HG03354 (cell line): Measurements from ENCODE around the gene NFE2L2.
"Not testable (repeated sequence)": the region's sequence is repeated elsewhere in the genome, so short reads cannot be mapped to it uniquely, and the experiment has no call there.

Source experiments
- ATAC-seq: cut with Tn5 transposase; IDR thresholded peaks from one replicate; pipeline ENCODE4 v1.9.1; 2021; ENCODE audit warnings: mild to moderate bottlenecking; ENCODE audit not compliant: unreplicated experiment, poor library complexity, severe bottlenecking

Gene NFE2L2

GRCh38 chr2:177282181-177282641 lies 17.7 kb upstream of the NFE2L2 start:
- ATAC-seq, result no peak

DNA sequence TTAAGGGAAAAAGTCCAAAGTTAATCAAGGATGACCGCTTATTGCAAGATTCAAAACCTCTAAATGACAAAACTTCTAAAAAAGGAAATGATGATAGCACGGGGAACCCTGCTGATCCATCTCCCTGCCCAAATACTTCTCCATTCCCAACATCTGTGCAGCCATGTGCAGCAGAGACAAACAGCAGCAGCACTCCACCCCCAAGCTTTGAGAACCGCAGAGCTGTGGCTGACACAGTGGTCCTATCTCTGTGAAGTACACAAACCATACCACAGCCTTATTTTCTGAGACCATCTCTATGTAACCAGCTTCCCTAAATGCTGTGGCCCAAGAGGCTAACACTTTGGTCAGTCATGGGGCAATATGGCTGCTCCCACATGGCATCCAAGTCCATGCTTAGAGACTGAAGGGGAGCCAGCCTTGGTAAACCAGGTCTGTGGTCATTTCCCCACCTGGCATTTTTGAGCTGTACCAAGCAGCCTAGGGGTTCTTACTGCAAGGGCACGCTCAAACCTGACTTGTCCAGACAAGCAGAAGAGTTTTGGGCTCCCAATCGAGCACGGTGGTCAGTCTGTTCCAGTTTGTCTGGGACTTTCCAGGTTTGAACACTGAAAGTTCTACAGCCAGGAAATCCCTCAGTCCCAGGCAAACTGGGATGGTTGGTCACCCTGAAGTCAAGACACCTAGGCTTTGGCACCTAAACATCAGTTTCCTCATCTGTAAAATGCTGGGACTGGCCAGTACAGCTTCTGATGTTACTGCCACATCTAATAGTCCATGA lies 17.1 kb upstream of the NFE2L2 start:
- ATAC-seq, result peak; percentile 59

GRCh38 chr2:177279847-177280246 lies 15.3 kb upstream of the NFE2L2 start:
- ATAC-seq, result no peak

DNA sequence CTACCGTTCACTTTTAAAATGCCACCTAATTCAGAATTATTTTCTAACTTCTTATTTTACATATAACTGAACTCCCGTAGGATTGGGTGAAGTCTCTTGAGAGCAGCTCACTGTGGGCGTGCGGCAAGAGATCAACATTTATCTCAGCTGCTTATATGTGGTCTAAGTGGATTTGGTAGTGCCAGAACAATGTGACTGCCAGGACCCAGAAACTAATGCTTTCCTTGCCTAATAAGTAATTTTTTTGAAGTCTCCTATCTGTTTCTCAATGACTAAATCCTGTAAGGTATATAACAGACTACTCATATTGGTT lies 11.2 kb upstream of the NFE2L2 start:
- ATAC-seq, result no peak

GRCh38 chr2:177275040-177275742 lies 10.7 kb upstream of the NFE2L2 start:
- no peak for ATAC-seq

DNA sequence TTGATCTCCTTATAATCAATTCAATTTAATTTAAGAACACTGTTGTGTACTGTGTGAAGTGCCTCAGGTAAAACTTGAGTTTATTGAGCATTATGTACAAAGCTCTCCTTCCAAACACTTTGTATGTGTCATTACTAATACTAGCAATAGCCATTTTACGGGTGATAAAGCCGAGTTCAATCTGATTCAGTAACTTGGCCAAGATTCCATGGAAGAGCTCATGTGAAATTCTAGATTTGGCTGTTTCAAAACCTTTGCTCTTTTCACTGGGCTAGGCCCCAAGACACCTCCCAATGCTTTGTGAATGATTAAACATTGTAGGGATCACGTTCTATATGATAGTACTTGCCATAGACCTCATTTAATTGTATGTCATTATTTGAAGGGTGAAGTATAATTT lies 8.9 kb upstream of the NFE2L2 start:
- ATAC-seq, result no peak

- ATAC-seq, result no peak
These were observed 8.2 kb upstream of the NFE2L2 start for GRCh38 chr2:177272765-177273164.

- peak; percentile 53 for ATAC-seq
These were observed 7.6 kb upstream of the NFE2L2 start for GRCh38 chr2:177271981-177272666.

DNA sequence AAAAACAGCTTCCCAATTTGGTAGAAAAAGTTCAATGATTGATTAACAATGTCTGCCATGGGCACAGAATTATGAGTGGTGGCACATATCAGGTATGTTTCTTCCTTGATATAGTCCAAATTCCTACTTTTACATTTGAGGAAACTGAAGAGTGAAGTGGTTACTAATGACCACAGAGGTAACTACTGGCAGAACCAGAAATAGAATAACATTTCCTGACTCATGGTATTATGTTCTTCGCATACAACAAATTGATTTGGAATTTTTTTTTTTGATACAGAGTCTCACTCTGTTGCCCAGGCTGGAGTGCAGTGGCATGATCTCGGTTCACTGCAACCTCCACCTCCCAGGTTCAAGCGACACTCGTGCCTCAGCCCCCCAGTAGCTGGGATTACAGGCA lies 6.0 kb upstream of the NFE2L2 start:
- ATAC-seq, result no peak

- no peak for ATAC-seq
These were observed 4.4 kb upstream of the NFE2L2 start for GRCh38 chr2:177268901-177269300.

GRCh38 chr2:177268187-177268871 lies 3.8 kb upstream of the NFE2L2 start:
- ATAC-seq, result no peak

GRCh38 chr2:177266955-177267354 lies 2.4 kb upstream of the NFE2L2 start:
- not testable (repeated sequence) for ATAC-seq

DNA sequence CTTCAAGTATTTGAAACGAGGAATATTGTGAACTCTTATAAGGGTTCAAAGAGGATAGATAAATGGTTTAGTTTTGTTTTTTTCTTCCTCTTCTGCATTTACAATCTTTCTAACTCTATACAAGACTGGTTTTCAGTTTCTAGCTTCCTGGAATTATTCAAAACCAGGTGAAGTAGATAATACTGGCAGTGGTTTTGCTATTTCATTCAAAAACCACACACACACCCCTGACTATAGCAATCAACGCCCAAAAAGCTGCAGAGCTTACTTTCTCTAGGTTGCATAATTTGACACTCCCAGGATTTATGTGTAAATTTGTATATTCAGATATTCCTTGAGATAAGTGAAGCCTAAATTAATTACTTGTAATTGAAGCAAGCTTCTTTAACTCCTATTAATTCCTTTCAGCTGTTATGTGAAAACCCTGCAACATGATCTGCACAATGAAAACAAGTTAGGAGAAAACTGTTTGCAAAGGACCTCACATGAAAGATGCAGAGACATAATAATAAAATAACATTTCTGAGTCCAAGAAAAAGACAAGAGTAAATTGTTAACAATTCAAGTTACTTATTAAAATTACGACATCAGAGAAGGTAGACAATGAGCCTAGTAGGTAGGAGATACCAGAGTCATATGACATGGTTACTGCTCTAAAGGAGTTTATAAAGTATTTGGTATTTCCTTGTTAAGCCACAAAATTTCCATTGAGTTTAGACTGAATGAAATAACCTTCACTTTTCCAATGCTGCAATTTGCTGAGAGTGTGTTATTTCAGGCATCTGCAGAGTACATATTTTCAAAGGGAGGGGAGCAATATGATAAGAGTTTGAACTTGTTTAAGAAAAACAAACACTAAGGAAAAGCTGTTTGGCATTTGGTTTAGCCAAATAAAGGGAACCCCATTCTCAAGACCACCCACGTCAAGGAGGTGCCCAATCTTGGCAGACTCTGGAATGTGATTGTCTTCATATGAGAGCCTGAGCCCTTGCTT lies 1.6 kb upstream of the NFE2L2 start:
- no peak for ATAC-seq

DNA sequence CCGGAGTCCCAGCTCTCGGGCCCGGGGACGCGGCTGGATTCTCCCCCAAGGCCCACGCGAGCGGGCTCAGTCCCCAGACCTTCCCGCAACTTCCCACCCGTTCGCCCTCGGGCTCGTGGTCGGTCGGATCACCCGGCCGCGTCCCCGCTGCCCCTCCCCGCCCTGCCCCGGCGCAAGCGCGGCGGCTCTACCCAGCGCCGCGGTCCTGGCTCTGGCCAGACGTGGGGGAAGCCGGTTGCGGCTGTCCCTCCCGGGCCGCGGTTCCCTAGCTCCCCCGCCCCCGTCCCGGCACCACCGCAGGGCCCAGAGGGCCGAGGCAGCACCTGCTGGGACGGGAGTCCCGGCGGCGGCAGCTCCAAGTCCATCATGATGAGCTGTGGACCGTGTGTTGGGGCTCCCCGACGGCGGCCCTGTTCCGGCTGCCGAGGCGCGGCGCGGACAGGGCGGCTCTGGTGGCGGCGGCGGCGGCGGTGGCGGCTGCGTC lies 276 bp downstream of the NFE2L2 start:
- ATAC-seq, result peak; percentile 20

DNA sequence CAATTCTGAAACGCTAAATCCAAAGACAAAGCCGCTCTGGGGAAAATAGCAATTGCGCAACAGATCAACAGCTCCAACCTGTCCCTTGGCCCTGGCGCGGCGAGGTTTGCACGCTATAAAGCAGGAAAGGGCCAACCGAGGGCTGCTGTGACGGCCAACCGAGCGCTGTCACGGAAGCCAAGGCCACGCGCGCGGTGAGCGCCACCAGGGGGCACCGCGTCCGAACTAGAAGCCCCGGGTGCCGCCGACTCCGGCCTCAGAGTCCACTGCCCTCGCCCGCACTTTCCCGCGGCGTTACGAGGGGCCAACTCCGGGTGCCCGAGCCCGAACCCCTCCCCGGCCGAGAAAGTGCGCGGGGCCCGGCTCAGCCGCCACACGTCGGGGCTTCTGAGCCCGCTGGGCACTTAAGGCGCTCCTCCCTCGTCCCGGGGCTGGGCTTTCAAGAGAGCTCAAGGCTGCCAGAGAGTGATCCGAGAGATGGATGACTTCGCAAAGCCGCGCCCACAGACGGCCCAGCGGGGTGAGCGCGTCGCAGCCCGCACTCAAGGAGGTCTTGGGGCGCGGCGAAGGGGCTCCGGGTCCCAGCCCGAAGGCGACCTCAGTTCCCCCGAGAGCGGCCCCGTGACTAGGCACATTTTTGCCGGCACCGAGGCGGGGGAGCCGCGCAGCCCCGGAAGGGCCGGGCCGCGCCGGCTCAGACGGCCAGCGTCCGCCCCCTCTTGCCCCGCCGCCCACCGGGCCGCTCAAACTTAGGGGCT lies 897 bp downstream of the NFE2L2 start:
- ATAC-seq, result peak; percentile 57

DNA sequence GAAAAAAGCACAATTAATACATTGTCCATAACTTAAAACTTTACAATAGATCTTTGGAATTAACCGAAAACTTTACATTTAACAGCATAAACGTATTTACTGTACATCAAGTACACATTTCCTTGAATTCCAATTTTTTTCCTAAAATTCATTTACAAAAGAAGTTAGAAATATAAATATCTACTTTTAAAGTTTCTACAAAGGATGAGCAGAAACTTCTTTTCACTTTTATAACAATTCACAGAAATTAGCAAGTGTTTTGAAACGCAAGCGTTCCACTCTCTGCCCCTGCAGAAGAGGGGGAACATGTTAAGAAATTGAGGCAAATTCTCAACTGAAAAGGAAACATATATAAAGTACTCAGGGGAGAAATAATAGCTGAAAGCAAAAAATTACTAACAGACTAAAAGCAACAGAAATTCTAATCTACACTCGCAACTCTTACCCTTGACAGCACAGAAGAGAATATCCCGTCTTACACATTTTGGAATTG lies 1.5 kb downstream of the NFE2L2 start:
- ATAC-seq, result no peak

GRCh38 chr2:177262092-177262491 lies 2.4 kb downstream of the NFE2L2 start:
- no peak for ATAC-seq
